Kidney (tissue), 14 donors: ENCODE data around the gene EMC9. TPM values are rescaled to one million over a fixed set of nuclear protein-coding genes. Genes with fewer than 3 reads are reported as not detected.

Source experiments
- DNase-seq, 5 donors: peaks; one replicate each; pipeline ENCODE4 v3.0.0-alpha.2; 2013 to 2020
- FAIRE-seq: peaks from 2 replicates; lab custom pipeline; 2012; peaks lifted over from hg19 to GRCh38; lab: Jason Lieb, UNC
- H3K27ac ChIP-seq, 2 donors: one replicate each; pipeline ENCODE4 v1.7.0; 2013; ENCODE audit warnings: low read depth in 2 of 2, low read length in 2 of 2, inconsistent platforms in 1 of 2
- H3K27me3 ChIP-seq: one replicate; pipeline ENCODE4 v1.7.1; 2013; ENCODE audit warnings: low read length, inconsistent platforms; ENCODE audit not compliant: control insufficient read depth, insufficient read depth
- H3K36me3 ChIP-seq, 3 donors: one replicate each; pipeline versions ENCODE4 v1.7.0 to v1.7.1; 2013; ENCODE audit warnings: low read length in 3 of 3, control low read depth in 1 of 3, inconsistent platforms in 1 of 3; ENCODE audit not compliant: insufficient read depth in 3 of 3, control insufficient read depth in 2 of 3
- H3K4me1 ChIP-seq, 3 donors: one replicate each; pipeline versions ENCODE4 v1.7.0 to v1.7.1; 2013; ENCODE audit warnings: low read length in 3 of 3, inconsistent platforms in 1 of 3, low read depth in 1 of 3; ENCODE audit not compliant: control insufficient read depth in 2 of 3, insufficient read depth in 2 of 3
- H3K4me3 ChIP-seq, 3 donors: one replicate each; pipeline versions ENCODE4 v1.7.0 to v1.8.1; 2013; ENCODE audit warnings: low read length in 3 of 3, control low read depth in 1 of 3, inconsistent platforms in 1 of 3
- H3K9ac ChIP-seq, 3 donors: one replicate each; pipeline versions ENCODE4 v1.7.0 to v1.7.1; 2013; ENCODE audit warnings: low read length in 3 of 3, control low read depth in 1 of 3, inconsistent platforms in 1 of 3
- H3K9me3 ChIP-seq, 3 donors: one replicate each; pipeline versions ENCODE4 v1.7.0 to v1.7.1; 2013; ENCODE audit warnings: low read length in 3 of 3, control low read depth in 1 of 3, inconsistent platforms in 1 of 3; ENCODE audit not compliant: control insufficient read depth in 2 of 3, insufficient read depth in 1 of 3
- intact Hi-C: fragments of 100-400 bp; cut with DNase I; formaldehyde crosslinking; loops from one replicate; pipeline ENCODE4 v1.11.1; 2022
- polyA plus RNA-seq: library from polyadenylated mRNA; stranded (reverse); fragments of 350-450 nt; fragmentation: Illumina TruSeq; extraction: RNeasy Lipid Tissue Mini Kit (QIAGEN cat#74804); gene quantifications from one replicate; pipeline ENCODE4 v1.2.3, GENCODE V29; 2014; ENCODE audit warnings: low read depth, low replicate concordance; ENCODE audit not compliant: insufficient read depth
- total RNA-seq: library from RNA; stranded (reverse); fragmentation: NEBNext Ultra II Directional; extraction: Animal tissue kit (Norgen Biotek cat#: 25700); gene quantifications from one replicate; pipeline ENCODE4 v1.2.1, GENCODE V29; 2021
- TF ChIP-seq, protein P1 (sequence below): IDR thresholded peaks from 3 replicates; pipeline ENCODE4 v1.5.1; 2012; ENCODE audit warnings: mild to moderate bottlenecking, moderate library complexity, borderline replicate concordance; ENCODE audit not compliant: insufficient read depth; ENCODE audit errors: extremely low read depth
- donor health status: control.
- donor health status: control.
- donor health status: control.
- donor health status: control.
- donor health status: control.
- donor health status: DM: yes; HTN: yes; CAD: no.
- donor health status: Normal renal cell carcinoma (clear cell type).

EMC9 gene
- total and polyA plus RNA-seq, 2 donors from 2014 or later, result 22.1 to 62.5 TPM

DNA sequence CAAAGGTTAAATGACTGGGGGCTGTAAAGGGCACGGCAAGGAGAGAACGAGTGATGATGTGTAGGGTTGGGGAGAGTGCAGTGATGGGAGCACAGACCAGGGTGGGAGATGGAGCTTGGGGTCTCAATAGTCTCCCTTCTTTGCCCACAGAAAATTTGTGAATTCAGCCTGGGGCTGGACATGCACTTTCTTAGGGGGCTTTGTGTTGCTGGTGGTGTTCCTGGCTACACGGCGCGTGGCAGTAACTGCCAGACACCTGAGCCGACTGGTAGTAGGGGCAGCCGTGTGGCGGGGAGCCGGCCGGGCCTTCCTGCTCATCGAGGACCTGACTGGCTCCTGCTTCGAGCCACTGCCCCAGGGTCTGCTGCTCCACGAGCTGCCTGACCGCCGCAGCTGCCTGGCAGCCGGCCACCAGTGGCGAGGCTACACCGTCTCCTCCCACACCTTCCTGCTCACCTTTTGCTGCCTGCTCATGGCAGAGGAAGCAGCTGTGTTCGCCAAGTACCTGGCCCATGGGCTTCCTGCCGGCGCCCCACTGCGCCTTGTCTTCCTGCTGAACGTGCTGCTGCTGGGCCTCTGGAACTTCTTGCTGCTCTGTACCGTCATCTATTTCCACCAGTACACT lies 9.2 kb downstream of the EMC9 start:
- Histone ChIP-seq H3K4me1 (peaks cover 0 to 29% (median 21%) of the 10 kb centered on the region in 3 donors), H3K36me3 (peaks cover 0 to under 1% (median 0%) of the 10 kb centered on the region in 3 donors), H3K27me3 (no peaks in the 10 kb centered on the region), H3K4me3 (no peak overlapping the region), H3K9ac (peak overlapping the region in 1 of 3 donors; percentile 5), H3K9me3 (no peaks in the 10 kb centered on the region), H3K27ac (peak overlapping the region; percentile 32 to 90)
- intact Hi-C loops, result no loop called here
- TF ChIP-seq, protein P1, sequence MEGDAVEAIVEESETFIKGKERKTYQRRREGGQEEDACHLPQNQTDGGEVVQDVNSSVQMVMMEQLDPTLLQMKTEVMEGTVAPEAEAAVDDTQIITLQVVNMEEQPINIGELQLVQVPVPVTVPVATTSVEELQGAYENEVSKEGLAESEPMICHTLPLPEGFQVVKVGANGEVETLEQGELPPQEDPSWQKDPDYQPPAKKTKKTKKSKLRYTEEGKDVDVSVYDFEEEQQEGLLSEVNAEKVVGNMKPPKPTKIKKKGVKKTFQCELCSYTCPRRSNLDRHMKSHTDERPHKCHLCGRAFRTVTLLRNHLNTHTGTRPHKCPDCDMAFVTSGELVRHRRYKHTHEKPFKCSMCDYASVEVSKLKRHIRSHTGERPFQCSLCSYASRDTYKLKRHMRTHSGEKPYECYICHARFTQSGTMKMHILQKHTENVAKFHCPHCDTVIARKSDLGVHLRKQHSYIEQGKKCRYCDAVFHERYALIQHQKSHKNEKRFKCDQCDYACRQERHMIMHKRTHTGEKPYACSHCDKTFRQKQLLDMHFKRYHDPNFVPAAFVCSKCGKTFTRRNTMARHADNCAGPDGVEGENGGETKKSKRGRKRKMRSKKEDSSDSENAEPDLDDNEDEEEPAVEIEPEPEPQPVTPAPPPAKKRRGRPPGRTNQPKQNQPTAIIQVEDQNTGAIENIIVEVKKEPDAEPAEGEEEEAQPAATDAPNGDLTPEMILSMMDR, result no peak
- FAIRE-seq (no peak), DNase-seq (peak in 4 of 5 donors; percentile 14 to 87 (median 28))

DNA sequence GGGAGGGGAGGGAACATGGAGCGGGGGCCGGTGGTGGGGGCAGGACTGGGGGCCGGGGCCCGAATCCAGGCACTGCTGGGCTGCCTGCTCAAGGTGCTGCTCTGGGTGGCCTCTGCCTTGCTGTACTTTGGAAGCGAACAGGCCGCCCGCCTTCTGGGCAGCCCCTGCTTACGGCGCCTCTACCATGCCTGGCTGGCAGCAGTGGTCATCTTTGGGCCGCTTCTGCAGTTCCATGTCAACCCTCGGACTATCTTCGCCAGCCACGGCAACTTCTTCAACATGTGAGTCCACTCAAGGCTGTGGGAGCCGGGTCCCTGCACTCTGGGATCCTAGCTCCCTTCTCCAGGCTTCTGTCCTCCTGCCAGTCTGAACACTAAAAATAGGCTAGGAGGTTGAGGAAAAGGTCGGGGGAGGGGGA lies 9.8 kb downstream of the EMC9 start:
- Histone ChIP-seq H3K27ac (peak overlapping the region; percentile 32 to 90), H3K9ac (peak overlapping the region in 1 of 3 donors; percentile 5), H3K4me3 (no peak overlapping the region), H3K27me3 (no peaks in the 10 kb centered on the region), H3K4me1 (peaks cover 0 to 22% (median 14%) of the 10 kb centered on the region in 3 donors), H3K36me3 (no peaks in the 10 kb centered on the region), H3K9me3 (no peaks in the 10 kb centered on the region)
- TF ChIP-seq, protein P1, result no peak
- DNase-seq (no peak), FAIRE-seq (no peak)
- intact Hi-C loops, result no loop called here

DNA sequence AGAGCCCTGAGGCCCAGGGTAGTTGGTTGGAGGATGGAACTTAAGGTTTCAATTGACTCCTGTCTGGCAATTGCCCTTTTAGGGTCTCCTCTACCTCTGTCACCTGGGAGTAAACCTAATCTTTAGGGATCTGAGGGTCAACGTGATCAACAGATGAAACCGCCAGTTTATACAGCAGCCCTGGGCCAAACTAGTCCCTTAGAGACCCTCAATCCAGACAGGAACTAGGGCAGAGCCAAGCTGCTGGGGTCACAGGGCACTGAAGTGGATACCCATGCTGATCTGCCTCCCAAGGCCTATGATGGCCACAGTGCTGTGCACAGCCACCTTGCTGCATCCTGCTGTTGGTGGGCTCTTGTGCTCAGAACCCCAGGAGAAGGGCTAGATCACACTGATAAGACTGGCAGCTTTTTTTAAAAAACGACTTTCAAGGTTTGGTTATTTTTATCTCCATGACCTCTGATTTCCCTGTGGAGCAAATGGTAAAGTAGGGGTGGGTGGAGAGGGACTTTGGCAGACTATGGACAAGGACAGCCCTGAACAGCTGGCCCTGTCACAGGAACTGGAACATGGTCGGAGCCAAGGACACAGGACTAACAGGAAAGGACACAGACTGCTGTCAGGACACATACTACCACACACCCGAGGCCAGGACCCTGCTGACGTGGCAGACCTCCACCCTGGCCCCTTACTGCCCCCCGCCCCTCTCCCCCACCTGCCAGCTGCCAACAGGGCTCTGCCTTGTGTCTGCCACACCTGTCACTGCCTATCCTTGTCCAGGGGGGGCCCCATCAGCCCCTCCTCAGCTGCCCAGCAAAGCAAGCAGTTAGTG lies 10.5 kb downstream of the EMC9 start:
- intact Hi-C loops, result no loop called here
- H3K36me3 ChIP-seq, result no peaks in the 10 kb centered on the region
- no peaks in the 10 kb centered on the region for H3K27me3 ChIP-seq
- FAIRE-seq (no peak), DNase-seq (peak in 2 of 5 donors; percentile 13 to 21)
- no peak overlapping the region for H3K9ac ChIP-seq
- TF ChIP-seq, protein P1, result no peak
- H3K27ac ChIP-seq, result peak overlapping the region; percentile 58 to 90
- no peak overlapping the region for H3K4me3 ChIP-seq
- H3K9me3 ChIP-seq, result no peaks in the 10 kb centered on the region
- H3K4me1 ChIP-seq, result peaks cover 0 to 21% (median 14%) of the 10 kb centered on the region in 3 donors
